C4-2B (cell line): ENCODE measurements around the gene STXBP4.

ENCODE experiments used
- CTCF ChIP-seq: fragments of 450-650 bp; conservative IDR thresholded peaks from 2 replicates; pipeline ENCODE4 v1.5.1; 2017; ENCODE audit warnings: mild to moderate bottlenecking
- ZFX ChIP-seq: fragments of 450-650 bp; IDR thresholded peaks from 2 replicates; pipeline ENCODE4 v1.6.1; 2017

GRCh38 chr17:54920819-54921218 is 47.7 kb upstream of the STXBP4 start:
- TF ChIP-seq CTCF (no peak), ZFX (no peak)
